ENCODE data around the gene CASKIN1.

DNA sequence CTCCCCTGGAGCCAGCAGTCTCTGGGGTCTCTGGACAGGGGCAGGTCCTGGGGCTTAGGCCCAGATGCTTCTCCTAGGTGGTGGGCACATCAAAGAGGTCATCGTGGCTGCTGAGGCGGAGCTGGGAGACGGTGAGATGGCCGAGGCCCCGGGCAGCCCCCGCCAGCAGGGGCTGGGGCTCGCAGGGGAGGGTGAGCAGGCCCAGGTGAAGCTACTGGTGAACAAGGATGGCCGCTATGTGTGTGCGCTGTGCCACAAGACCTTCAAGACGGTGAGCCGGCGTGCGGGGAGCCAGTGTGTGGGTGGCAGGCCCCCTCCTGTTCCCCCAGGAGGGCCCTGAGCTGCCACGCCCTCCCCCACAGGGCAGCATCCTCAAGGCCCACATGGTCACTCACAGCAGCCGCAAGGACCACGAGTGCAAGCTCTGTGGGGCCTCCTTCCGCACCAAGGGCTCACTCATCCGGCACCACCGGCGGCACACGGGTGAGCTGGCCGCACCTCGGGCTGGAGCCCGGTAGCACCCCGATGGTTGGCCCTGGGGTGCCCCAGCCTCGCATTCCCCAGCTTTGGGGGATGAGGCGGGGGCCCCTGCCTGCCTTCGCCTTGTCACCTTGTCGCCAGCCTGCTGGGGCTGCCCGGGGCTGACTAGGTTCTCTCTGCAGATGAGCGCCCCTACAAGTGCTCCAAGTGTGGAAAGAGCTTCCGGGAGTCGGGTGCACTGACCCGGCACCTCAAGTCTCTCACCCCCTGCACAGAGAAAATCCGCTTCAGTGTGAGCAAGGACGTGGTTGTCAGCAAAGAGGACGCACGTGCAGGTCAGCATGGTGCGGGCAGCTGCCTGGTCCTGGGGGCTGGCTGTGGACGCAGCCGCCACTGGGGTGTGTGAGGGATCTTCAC, 35.9 kb upstream of the CASKIN1 start:
- TF ChIP-seq EZH2 (IDR thresholded peaks at IDR 0.05; ENCODE audit: low read length), result no peak
- TF ChIP-seq, protein P1, sequence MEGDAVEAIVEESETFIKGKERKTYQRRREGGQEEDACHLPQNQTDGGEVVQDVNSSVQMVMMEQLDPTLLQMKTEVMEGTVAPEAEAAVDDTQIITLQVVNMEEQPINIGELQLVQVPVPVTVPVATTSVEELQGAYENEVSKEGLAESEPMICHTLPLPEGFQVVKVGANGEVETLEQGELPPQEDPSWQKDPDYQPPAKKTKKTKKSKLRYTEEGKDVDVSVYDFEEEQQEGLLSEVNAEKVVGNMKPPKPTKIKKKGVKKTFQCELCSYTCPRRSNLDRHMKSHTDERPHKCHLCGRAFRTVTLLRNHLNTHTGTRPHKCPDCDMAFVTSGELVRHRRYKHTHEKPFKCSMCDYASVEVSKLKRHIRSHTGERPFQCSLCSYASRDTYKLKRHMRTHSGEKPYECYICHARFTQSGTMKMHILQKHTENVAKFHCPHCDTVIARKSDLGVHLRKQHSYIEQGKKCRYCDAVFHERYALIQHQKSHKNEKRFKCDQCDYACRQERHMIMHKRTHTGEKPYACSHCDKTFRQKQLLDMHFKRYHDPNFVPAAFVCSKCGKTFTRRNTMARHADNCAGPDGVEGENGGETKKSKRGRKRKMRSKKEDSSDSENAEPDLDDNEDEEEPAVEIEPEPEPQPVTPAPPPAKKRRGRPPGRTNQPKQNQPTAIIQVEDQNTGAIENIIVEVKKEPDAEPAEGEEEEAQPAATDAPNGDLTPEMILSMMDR (optimal IDR thresholded peaks at IDR 0.05 in 1 of 3, IDR thresholded peaks at IDR 0.05 in 1 of 3, conservative IDR thresholded peaks at IDR 0.05 in 1 of 3; ENCODE audit: extremely low read depth in 1 of 3, insufficient read depth in 2 of 3, low read length in 3 of 3), result no peak

Measured in keratinocyte (primary cell).